Testis (tissue), 2 donors: Measurements from ENCODE around the gene SCGB3A2.

Source experiments
- POLR2A ChIP-seq: fragments of 450-650 bp; IDR thresholded peaks from one replicate; pipeline ENCODE4 v1.6.1; 2017; ENCODE audit warnings: antibody characterized with exemption, mild to moderate bottlenecking, moderate library complexity
- TF ChIP-seq, protein P1 (sequence below), 3 experiments: fragments of 450-650 bp in 2 of 3; fragments of 200-600 bp in 1 of 3; sonication (generic) in 1 of 3; IDR thresholded peaks; one replicate each; pipeline ENCODE4 v1.5.1; 2016 to 2019; ENCODE audit warnings: antibody characterized with exemption in 3 of 3, mild to moderate bottlenecking in 2 of 3, moderate library complexity in 1 of 3

DNA sequence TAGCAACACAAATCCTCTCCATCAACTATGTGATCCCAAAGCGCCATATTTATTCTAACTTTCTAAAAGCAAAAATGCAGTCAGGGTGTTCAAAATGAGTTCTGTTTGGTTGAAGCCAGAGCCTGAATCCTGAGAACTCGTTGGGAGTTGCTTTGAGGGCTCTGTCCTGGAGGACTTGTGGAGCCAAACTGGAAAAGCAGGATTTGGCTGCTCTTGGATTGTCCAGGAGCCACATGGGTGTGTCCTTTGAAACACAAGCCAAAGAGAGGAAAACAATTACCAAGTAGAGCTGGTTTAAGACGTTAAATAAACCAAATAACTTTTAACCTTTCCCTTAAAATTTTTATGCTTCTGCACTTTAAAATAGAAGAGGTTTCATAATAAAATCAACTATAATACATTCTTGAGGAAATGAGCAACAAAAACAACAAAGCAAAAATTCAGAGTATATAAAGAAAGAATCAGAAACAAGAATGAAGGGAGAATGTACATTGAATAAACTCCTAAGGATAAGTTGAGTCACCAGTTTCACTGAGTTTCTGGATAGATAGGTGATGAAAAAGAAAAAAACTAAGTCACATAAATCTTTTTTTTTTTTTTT, 14.3 kb downstream of the SCGB3A2 start:
- no peak for TF ChIP-seq POLR2A
- TF ChIP-seq, protein P1, sequence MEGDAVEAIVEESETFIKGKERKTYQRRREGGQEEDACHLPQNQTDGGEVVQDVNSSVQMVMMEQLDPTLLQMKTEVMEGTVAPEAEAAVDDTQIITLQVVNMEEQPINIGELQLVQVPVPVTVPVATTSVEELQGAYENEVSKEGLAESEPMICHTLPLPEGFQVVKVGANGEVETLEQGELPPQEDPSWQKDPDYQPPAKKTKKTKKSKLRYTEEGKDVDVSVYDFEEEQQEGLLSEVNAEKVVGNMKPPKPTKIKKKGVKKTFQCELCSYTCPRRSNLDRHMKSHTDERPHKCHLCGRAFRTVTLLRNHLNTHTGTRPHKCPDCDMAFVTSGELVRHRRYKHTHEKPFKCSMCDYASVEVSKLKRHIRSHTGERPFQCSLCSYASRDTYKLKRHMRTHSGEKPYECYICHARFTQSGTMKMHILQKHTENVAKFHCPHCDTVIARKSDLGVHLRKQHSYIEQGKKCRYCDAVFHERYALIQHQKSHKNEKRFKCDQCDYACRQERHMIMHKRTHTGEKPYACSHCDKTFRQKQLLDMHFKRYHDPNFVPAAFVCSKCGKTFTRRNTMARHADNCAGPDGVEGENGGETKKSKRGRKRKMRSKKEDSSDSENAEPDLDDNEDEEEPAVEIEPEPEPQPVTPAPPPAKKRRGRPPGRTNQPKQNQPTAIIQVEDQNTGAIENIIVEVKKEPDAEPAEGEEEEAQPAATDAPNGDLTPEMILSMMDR (IDR thresholded peaks at IDR 0.05), result no peak
